ENCODE measurements around the gene FSD1.
"Not testable (repeated sequence)": the region's sequence is repeated elsewhere in the genome, so short reads cannot be mapped to it uniquely, and the experiment has no call there.

FSD1 gene

DNA sequence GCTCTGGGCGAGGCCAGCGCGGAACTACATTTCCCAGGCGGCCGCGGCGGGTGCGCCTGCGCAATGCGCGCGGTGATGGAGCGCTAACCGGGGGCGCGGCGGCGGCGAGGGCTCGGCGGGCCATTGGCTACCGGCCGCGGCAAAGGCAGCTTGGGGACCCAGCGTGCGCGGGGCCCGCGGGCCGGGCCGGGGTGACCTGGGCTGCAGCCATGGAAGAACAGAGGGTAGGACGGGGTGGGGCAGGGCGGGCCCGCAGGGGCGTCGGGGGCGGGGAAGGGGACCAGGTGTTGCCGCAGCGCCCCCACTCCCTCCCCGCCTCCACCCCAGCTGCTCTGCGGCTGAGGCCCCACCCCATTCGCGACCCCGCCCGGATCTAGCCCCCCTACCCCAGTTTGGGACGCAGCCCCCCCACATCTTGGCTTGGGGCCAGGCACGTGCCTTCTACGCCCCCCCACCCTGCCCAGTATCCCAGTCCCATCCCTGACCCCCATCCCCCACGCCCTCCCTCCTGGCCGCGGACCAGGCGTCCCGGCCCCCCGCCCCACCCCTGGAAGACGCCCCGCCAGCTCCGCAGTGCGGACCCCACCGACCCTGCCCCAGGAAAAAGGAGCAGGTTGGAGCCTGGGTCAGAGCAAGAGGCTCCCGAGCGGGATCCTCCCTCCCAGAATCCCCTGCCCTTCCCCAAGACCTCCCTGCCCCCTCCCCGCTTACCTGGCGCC, at the start of gene FSD1:
Gene FSD1, plus strand, starts transcription at position 61 of the 719 bp plus-strand sequence. Its CDS starts 149 bp downstream, at position 210.
- peak; percentile 58 to 67 (median 60) for DNase-seq (ENCODE audit: low read depth in 3 of 3)

DNA sequence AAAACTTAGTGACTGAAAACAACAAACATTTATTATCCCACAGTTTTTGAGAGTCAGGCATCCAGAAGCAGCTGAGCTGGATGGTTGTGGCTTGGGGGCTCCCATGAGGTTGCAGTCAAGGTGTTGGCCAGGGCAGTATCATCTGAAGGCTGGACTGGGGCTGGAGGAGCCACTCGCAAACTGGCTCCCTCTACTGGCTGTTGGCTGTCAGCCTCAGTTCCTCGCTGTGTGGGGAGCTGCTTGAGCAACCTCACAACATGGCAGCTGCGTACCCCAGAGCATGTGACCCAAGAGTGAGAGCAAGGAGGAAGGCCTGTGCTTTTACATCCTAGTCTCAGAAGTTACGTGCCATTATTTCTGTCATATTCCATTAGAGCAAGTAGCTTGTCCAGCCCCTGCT, 47.8 kb upstream of the FSD1 start:
- no peak for DNase-seq (ENCODE audit: low read depth in 3 of 3)

DNA sequence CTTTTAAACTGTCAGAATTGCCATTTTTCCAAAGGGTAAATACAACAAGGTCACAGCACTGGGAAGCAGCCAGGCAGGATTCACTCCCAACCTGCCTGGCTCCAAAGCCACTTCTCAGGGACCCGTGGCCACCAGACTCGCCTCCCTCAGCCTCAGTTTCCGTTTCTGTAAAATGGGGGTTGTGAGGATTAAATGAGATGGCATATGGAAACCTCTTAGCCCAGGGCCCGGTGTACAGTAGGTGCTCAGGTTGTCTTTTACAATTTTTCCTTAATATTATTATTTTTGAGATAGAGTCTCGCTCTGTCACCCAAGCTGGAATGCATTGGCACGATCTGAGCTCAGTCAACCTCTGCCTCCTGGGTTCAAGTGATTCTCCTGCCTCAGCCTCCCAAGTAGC, 47.4 kb upstream of the FSD1 start:
- DNase-seq (ENCODE audit: low read depth in 3 of 3): no peak

GRCh38 chr19:4258181-4258580, 46.2 kb upstream of the FSD1 start:
- DNase-seq (ENCODE audit: low read depth in 3 of 3): no peak

GRCh38 chr19:4260613-4261191, 43.7 kb upstream of the FSD1 start:
- DNase-seq (ENCODE audit: low read depth in 3 of 3): no peak

DNA sequence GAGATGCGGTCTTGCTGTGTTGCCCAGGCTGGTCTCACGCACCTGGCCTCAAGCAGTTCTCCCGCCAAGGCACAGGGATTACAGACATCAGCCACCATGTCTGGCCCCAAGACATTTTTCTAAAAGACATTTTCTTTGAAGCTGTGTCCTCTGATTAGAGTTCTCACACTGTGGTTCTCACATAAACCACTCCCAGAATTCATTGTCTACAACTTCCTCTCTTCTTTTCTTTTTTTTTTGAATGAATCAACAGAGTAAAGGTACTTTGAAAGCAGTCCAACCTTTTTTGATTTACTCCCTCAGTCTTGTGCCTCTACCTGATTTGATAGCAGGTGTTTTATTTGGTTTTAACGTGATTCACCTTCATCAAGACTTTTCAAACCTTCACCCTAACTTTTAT, 39.6 kb upstream of the FSD1 start:
- no peak for DNase-seq (ENCODE audit: low read depth in 3 of 3)

GRCh38 chr19:4266253-4267000, 38.0 kb upstream of the FSD1 start:
- no peak for DNase-seq (ENCODE audit: low read depth in 3 of 3)

DNA sequence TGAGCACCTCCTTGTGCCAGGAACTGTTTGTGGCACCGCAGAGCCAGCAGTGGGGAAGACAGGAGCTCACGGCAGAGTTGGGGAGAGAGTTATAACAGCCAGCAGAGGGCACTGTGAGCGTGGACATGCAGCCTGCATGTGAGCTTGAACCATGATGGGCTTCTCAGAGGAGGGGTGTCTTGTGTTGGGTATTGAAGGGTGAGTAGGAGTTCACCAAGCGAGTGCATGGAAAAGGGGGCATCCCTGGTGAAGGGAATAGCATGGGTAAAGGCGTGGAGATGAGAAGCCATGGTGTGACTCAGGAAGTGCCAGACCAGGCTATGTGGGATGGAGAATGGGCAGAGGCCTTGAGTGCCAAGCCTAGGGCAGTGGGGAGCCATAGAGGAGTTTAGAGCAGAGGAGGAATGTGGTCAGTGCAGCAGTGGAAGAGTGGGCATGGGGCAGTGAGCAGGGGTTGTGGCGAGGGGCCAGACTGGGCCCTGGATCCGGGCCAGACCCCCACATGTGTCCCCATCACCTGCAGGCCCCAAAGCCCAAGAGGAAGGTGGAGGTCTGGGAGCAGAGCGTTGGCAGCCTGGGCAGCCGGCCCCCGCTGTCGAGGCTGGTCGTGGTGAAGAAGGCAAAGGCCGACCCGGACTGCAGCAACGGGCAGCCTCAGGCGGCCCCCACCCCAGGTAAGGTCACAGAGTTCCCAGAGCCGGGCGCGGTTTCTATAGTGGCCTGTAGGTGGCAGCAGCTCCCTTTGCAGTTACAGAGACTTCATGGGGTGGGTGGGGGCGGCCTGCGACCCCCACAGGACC, 37.1 kb upstream of the FSD1 start:
- peak; percentile 37 to 63 (median 37) for DNase-seq (ENCODE audit: low read depth in 3 of 3)

- DNase-seq (ENCODE audit: low read depth in 3 of 3): no peak
Measured at GRCh38 chr19:4267901-4268815, 36.2 kb upstream of the FSD1 start.

GRCh38 chr19:4268816-4269430, 35.5 kb upstream of the FSD1 start:
- no peak for DNase-seq (ENCODE audit: low read depth in 3 of 3)

- no peak for DNase-seq (ENCODE audit: low read depth in 3 of 3)
Measured at GRCh38 chr19:4272894-4273293, 31.5 kb upstream of the FSD1 start.

DNA sequence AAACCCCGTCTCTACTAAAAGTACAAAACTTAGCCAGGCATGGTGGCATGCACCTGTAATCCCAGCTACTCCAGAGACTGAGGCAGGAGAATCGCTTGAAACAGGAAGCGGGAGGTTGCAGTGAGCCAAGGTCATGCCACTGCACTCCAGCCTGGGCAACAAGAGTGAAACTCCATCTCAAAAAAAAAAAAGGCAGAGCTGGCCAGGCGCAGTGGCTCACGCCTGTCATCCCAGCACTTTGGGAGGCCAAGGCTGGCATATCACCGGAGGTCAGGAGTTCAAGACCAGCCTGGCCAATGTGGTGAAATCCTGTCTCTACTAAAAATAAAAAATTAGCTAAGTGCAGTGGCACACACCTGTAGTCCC, 30.1 kb upstream of the FSD1 start:
- DNase-seq (ENCODE audit: low read depth in 3 of 3): not testable (repeated sequence)

DNA sequence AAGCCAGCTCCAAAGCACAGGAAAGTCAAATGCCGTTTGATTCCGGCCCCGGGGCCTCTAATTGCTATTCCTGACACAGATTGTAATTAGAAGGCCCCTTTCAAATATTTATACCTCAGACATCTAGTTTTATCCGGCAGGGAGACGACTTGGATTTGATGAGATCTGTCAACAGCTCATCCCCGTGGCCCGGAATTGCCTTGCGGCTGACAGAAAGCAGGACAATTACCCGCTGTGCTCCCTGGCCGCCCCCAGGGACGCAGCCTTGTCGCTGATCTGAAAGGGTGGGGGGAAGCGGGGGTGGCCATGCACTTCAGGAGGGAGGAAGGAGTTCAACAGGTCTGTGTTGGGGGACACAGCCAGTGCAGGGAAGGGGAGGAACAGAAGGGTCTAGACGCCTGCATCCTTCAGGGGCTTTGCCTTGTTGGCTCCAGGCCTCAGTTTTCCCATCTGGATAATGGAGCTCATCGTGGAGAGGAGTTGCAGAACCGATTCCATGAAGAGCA, 27.2 kb upstream of the FSD1 start:
- DNase-seq (ENCODE audit: low read depth in 3 of 3): no peak

- no peak for DNase-seq (ENCODE audit: low read depth in 3 of 3)
Measured at GRCh38 chr19:4278010-4278409, 26.4 kb upstream of the FSD1 start.

DNA sequence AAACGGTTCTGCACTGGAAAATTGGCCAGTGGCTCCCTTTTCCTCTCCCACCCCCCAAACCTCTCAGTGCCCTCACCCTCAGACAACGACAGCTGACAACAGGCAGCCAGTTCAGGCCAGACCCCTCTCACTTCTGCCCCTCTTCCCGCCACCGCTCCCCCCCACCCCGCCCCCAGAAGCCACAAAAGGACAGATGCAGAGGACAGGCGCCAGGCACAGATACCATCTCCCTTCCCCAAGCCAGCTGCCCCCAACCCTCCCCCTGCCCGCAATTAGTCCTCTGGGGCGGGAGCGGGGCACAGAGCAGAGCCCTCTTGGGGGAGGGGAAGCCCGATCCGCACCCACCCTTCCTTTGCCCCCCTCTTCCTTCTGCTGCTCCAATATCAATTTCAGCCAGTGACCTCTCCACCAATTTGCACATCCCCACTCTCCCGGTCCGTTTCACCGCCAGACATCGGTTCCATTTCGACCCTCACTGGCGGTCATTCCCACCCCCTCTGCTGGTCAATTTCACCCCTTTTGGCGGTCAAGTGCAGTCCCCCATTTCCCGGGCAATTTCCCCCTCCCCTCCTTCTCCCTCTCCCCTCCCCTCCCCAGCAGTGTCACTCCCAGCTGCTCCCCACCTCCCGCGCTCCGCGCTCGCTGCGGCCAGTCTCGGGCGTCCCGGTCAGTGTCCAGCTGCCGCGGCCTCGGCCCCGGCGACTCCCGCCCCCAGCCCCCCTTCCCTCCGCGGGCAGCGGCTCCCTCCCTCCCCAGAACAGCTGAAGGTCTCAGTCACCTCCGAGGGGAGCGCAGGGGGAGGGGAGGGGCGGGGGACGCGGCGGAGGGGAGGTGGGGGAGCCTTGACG, 25.8 kb upstream of the FSD1 start, which contains the start of gene SHD:
Gene SHD, plus strand, starts transcription at position 848 of the 848 bp plus-strand sequence. CDS start 798 bp downstream, outside the sequence.
- DNase-seq (ENCODE audit: low read depth in 3 of 3): no peak

DNA sequence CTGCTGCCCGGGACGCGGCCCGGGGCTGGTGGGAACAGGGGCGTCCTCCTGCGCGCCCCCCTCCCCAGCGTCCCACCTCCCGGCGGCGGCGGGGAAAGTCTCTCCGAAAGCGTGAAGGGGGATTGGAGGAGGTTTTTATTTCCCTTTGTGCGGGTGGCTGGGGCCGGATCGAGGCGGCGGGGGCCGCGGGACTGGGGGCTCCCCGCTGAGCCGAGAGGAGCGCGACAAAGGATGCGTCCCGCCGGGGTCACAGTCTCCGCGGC, 25.2 kb upstream of the FSD1 start:
- no peak for DNase-seq (ENCODE audit: low read depth in 3 of 3)

GRCh38 chr19:4279530-4280422, 24.6 kb upstream of the FSD1 start:
- DNase-seq (ENCODE audit: low read depth in 3 of 3): no peak

GRCh38 chr19:4284176-4284958, 20.0 kb upstream of the FSD1 start:
- DNase-seq (ENCODE audit: low read depth in 3 of 3): no peak

Measured in stimulated activated CD4-positive, alpha-beta T cell treated with anti-CD3 and anti-CD28 coated beads, TNF-alpha, amount 100 ng/mL, for 48 hours (primary cell).